ENCODE measurements around the gene EXOC2. TPM values are rescaled to one million over a fixed set of nuclear protein-coding genes. Genes with fewer than 3 reads are reported as not detected.
"Not testable (repeated sequence)": the region's sequence is repeated elsewhere in the genome, so short reads cannot be mapped to it uniquely, and the experiment has no call there.

The EXOC2 gene
- total RNA-seq, 1 donor from 2014 or later = 22.0 TPM

- H3K4me3 ChIP-seq (ENCODE audit: low read depth, low read length) = no peak overlapping the region
- TF ChIP-seq, protein P1, sequence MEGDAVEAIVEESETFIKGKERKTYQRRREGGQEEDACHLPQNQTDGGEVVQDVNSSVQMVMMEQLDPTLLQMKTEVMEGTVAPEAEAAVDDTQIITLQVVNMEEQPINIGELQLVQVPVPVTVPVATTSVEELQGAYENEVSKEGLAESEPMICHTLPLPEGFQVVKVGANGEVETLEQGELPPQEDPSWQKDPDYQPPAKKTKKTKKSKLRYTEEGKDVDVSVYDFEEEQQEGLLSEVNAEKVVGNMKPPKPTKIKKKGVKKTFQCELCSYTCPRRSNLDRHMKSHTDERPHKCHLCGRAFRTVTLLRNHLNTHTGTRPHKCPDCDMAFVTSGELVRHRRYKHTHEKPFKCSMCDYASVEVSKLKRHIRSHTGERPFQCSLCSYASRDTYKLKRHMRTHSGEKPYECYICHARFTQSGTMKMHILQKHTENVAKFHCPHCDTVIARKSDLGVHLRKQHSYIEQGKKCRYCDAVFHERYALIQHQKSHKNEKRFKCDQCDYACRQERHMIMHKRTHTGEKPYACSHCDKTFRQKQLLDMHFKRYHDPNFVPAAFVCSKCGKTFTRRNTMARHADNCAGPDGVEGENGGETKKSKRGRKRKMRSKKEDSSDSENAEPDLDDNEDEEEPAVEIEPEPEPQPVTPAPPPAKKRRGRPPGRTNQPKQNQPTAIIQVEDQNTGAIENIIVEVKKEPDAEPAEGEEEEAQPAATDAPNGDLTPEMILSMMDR (conservative IDR thresholded peaks at IDR 0.05; ENCODE audit: low read depth, low read length) = no peak
- DNase-seq (ENCODE audit: low read depth) = no peak
Measured at GRCh38 chr6:703552-703951, 10.6 kb upstream of the EXOC2 start.

DNA sequence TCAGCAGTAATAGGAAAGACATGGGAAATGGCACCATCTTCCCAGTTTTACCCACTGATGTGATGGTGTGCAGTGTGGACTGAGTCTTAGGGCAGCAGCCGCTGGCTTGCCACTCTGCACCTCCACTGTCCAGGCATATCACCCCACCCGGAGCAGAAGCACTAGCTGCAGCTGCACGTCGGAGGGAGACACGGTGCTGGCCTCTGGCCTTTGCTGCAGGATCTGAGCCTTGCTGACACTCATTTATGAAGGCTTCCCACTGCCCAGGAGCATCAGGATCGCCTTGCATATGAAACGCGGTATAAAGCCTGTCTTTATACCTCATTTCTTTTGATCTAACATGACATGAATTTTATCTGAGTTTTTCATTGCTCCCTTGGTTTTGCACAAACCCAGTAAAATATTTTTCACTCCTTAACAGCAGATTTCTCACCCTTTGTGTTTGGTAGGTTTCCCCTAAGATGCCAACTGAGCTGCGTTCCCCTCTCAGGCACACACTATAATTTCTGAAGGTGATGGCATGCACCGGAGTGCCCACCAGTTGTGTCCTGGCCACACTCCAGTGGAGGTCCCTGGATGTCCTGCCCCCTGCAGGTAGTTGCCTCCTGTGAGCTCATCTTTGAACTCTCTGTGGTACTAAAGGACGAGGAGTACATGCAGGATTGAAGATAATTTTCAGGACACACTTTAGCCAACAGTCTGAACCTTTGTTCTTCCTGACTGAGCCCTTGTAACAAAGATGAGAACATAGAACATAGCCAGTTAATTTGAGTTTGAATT lies 9.0 kb upstream of the EXOC2 start:
- H3K4me3 ChIP-seq (ENCODE audit: low read depth, low read length) = no peak overlapping the region
- TF ChIP-seq, protein P1 (conservative IDR thresholded peaks at IDR 0.05; ENCODE audit: low read depth, low read length) = peak; percentile 45
- DNase-seq (ENCODE audit: low read depth) = no peak

DNA sequence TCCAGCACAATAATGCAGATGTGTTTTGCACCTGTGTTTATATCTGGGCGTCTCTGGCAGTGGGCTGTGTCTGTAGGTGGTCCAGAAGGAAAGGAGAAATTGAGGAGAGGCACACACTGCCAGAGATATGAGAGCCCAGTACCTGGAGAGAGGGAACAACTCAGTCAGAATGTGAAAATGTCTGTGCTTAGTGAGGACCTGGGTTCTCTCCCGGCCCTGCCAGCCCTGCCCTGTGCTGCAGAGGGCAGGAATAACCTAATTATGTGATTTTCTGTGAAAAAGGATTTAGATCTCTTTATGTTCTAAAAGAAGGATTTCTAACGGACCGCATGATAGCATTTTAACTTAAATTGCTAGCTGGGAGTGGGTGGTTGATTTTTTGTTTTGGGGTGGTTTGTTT lies 8.3 kb upstream of the EXOC2 start:
- TF ChIP-seq, protein P1 (conservative IDR thresholded peaks at IDR 0.05; ENCODE audit: low read depth, low read length) = no peak
- no peak overlapping the region for H3K4me3 ChIP-seq (ENCODE audit: low read depth, low read length)
- no peak for DNase-seq (ENCODE audit: low read depth)

- no peak overlapping the region for H3K4me3 ChIP-seq (ENCODE audit: low read depth, low read length)
- TF ChIP-seq, protein P1 (conservative IDR thresholded peaks at IDR 0.05; ENCODE audit: low read depth, low read length) = no peak
- no peak for DNase-seq (ENCODE audit: low read depth)
Measured at GRCh38 chr6:700490-700889, 7.6 kb upstream of the EXOC2 start.

DNA sequence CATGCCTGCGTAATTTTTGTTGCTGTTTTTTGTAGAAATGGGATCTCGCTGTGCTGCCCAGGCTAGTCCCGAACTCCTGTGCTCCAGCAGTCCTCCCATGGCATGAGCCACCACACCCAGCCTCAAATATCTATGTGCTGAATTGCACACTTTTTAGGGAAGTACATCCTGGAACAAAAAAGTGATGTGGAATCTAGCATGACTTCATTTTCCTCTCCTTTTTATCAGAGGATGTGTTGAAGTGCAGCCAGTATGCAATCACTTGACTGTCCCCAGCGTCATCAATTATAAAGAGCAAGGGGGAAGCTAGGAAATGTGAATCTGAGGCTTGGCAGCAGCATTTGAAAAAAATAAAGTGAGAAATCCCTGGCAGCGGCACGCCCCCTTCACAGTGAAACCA lies 6.4 kb upstream of the EXOC2 start:
- TF ChIP-seq, protein P1 (conservative IDR thresholded peaks at IDR 0.05; ENCODE audit: low read depth, low read length) = no peak
- no peak overlapping the region for H3K4me3 ChIP-seq (ENCODE audit: low read depth, low read length)
- DNase-seq (ENCODE audit: low read depth) = no peak

- H3K4me3 ChIP-seq (ENCODE audit: low read depth, low read length) = not testable (repeated sequence)
Measured at GRCh38 chr6:694431-695126, 1.6 kb upstream of the EXOC2 start.

DNA sequence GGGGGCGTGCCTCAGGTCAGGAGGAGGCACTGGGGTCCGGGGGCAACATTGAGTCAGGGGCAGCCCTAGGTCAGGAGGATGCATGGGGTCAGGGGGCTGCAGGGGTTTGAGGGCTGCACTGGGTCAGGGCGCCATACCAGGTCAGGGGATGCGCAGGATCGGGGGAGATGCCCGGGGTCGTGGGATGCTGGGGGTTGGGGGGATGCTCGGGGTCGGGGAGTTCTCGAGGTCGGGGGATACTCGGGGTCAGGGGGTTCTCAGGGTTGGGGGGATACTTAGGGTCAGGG lies 727 bp upstream of the EXOC2 start:
- H3K4me3 ChIP-seq (ENCODE audit: low read depth, low read length) = peak overlapping the region; percentile 71
- no peak for DNase-seq (ENCODE audit: low read depth)
- TF ChIP-seq, protein P1 (conservative IDR thresholded peaks at IDR 0.05; ENCODE audit: low read depth, low read length) = no peak

More at GRCh38 chr6:694431-695126, 1.6 kb upstream of the EXOC2 start:
- DNase-seq (ENCODE audit: low read depth) = not testable (repeated sequence)
